Neural progenitor cell (in vitro differentiated cells): ENCODE measurements around the gene LORICRIN. TPM values are rescaled to one million over a fixed set of nuclear protein-coding genes. Genes with fewer than 3 reads are reported as not detected.
"Not testable (repeated sequence)": the region's sequence is repeated elsewhere in the genome, so short reads cannot be mapped to it uniquely, and the experiment has no call there.

Source experiments
- DNase-seq: peaks from one replicate; pipeline ENCODE4 v3.0.0-alpha.2; 2016; ENCODE audit warnings: low spot score
- H2AFZ ChIP-seq: fragments of 200-600 bp; sonication (generic); replicated peaks from 2 replicates; pipeline ENCODE4 v1.6.1; 2016; ENCODE audit warnings: antibody characterized with exemption
- H3F3A ChIP-seq: fragments of 200-600 bp; sonication (generic); 2 replicates; pipeline ENCODE4 v1.6.1; 2016; ENCODE audit warnings: antibody characterized with exemption, low read depth
- H3K27ac ChIP-seq: fragments of 200-600 bp; sonication (generic); 2 replicates; pipeline ENCODE4 v1.5.1; 2016; ENCODE audit warnings: mild to moderate bottlenecking
- H3K27me3 ChIP-seq: fragments of 200-600 bp; sonication (generic); 2 replicates; pipeline ENCODE4 v1.6.1; 2016; ENCODE audit warnings: mild to moderate bottlenecking, moderate library complexity
- H3K36me3 ChIP-seq: fragments of 200-600 bp; sonication (generic); 2 replicates; pipeline ENCODE4 v1.5.1; 2016
- H3K4me1 ChIP-seq: fragments of 200-600 bp; sonication (generic); 2 replicates; pipeline ENCODE4 v1.6.1; 2016; ENCODE audit warnings: mixed run types
- H3K4me2 ChIP-seq: fragments of 200-600 bp; sonication (generic); 2 replicates; pipeline ENCODE4 v1.6.1; 2016
- H3K4me3 ChIP-seq: fragments of 200-600 bp; sonication (generic); 2 replicates; pipeline ENCODE4 v1.5.1; 2016
- H3K79me2 ChIP-seq: fragments of 200-600 bp; sonication (generic); 2 replicates; pipeline ENCODE4 v1.6.1; 2016; ENCODE audit warnings: low read depth
- H3K9ac ChIP-seq: fragments of 200-600 bp; sonication (generic); 2 replicates; pipeline ENCODE4 v1.6.1; 2016
- H3K9me3 ChIP-seq: fragments of 200-600 bp; sonication (generic); 2 replicates; pipeline ENCODE4 v1.5.1; 2016; ENCODE audit warnings: low read depth
- H4K20me1 ChIP-seq: fragments of 200-600 bp; sonication (generic); 2 replicates; pipeline ENCODE4 v1.6.1; 2016; ENCODE audit warnings: low read depth
- H3K27ac Mint-ChIP-seq: 3 replicates; pipeline ENCODE4 v1.8.0; 2021; ENCODE audit warnings: mixed read lengths
- H3K27me3 Mint-ChIP-seq: 2 replicates; pipeline ENCODE4 v1.8.0; 2022; ENCODE audit warnings: low read depth, mild to moderate bottlenecking, inconsistent platforms, moderate library complexity, mixed read lengths; ENCODE audit not compliant: insufficient read depth
- H3K36me3 Mint-ChIP-seq: 3 replicates; pipeline ENCODE4 v1.8.0; 2021; ENCODE audit warnings: mixed read lengths
- H3K4me1 Mint-ChIP-seq: 3 replicates; pipeline ENCODE4 v1.8.0; 2021; ENCODE audit warnings: mixed read lengths
- H3K4me3 Mint-ChIP-seq: 3 replicates; pipeline ENCODE4 v1.8.0; 2021; ENCODE audit warnings: mild to moderate bottlenecking, moderate library complexity, mixed read lengths
- H3K9me3 Mint-ChIP-seq: 3 replicates; pipeline ENCODE4 v1.8.0; 2020; ENCODE audit warnings: mixed read lengths
- EZH2 ChIP-seq: fragments of 200-600 bp; sonication (generic); IDR thresholded peaks from 2 replicates; pipeline ENCODE4 v1.6.1; 2017; ENCODE audit warnings: antibody characterized with exemption, mild to moderate bottlenecking, moderate library complexity
- EZH2phosphoT487 ChIP-seq: fragments of 200-600 bp; sonication (generic); IDR thresholded peaks from 2 replicates; pipeline ENCODE4 v1.6.1; 2017; ENCODE audit warnings: antibody characterized with exemption
- total RNA-seq: library from RNA; depleted of rRNA; stranded (reverse); fragments of >200 nt; gene quantifications from 2 replicates; pipeline ENCODE4 v1.2.3, GENCODE V29; 2015; ENCODE audit warnings: low replicate concordance
- TF ChIP-seq, protein P1 (sequence below): fragments of 200-600 bp; sonication (generic); IDR thresholded peaks from 2 replicates; pipeline ENCODE4 v1.5.1; 2017; ENCODE audit warnings: antibody characterized with exemption, mild to moderate bottlenecking

LORICRIN gene
- total RNA-seq, 1 donor from 2014 or later, result not detected

DNA sequence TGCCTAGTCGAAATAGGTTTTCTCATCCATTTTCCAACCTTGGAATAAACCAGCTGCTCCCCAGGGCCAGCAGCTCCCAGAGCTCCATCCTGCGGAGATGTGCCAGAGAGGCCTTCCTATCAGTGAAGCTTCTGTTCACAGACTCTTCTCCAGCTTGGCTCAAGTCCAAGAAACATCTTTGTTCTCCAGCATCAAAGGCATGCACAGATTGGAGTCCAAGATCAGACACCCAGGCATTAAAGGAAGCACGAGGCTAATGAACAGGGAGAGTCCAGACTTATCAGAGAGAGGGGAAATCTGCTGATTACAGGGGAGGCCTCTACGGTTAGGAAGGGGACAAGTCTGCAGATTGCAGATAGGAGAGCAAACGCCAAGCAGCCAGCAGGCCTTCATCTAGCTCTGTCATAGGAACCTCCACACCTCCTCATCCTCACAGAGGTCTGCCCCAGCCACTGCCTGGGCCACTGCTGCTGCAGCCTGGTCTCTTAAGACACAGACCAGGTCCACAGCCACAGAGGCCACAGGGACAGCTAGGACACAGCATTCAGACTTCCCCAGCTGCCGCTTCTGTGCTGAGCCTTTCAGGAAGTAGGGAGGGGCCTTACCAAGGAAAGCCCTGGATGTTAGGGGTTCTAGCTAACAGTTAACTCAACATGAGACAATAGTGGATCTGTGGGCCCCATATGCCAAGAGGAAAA, 38.7 kb upstream of the LORICRIN start:
- H3K27me3 Mint-ChIP-seq, result peaks cover 9% of the 10 kb centered on the region
- no peaks in the 10 kb centered on the region for H3K4me1 ChIP-seq
- H3K27ac Mint-ChIP-seq, result peak overlapping the region; percentile 11

DNA sequence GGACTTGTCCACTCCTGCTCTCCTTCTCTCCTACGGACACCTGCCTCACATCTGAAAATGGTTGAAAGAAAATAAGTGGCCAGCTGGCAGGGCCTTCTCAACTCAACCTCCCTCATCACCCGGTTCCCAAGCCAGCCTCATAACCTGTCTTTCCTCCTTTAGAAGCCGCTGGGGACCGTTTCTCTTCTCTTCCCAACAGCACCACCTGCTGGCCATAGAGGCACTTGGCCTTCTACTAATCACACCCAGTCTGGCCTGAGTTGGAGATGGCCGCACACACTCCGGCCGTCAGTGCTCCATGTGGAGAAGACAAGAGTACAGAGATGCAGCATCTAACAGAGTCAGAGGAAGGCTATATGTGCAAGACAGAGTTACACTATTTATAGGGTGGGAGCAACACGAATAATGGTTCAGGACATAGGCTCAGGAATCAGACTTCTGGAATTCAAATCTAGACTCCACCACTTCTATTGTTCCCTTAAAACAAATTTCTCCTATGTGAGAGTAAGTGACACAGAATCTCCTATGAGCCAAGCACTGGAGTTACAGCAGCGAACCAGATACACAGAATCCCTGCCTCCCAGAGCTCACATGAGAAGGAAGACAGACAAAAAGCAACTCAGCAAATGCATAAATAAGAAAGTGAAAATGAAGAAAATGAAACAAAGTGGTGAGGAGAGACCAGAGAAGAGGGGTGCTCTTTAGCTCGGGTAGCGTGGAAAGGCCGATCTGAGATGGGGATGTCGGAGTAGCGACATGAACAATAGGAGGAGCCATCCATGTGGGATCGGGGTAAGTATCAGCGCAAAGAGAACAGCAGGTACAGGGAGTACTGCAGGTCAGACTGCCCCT, 36.2 kb upstream of the LORICRIN start:
- not testable (repeated sequence) for H3K36me3 Mint-ChIP-seq, H4K20me1 ChIP-seq, H3K27ac ChIP-seq, H3K4me3 Mint-ChIP-seq, H3K36me3 ChIP-seq, H3K4me1 ChIP-seq, H3K4me3 ChIP-seq, H3K27me3 Mint-ChIP-seq, H3K27ac Mint-ChIP-seq, H2AFZ ChIP-seq, H3K9me3 ChIP-seq, H3F3A ChIP-seq, H3K27me3 ChIP-seq, H3K9ac ChIP-seq, H3K4me1 Mint-ChIP-seq, H3K4me2 ChIP-seq, H3K79me2 ChIP-seq, H3K9me3 Mint-ChIP-seq
- TF ChIP-seq, protein P1, sequence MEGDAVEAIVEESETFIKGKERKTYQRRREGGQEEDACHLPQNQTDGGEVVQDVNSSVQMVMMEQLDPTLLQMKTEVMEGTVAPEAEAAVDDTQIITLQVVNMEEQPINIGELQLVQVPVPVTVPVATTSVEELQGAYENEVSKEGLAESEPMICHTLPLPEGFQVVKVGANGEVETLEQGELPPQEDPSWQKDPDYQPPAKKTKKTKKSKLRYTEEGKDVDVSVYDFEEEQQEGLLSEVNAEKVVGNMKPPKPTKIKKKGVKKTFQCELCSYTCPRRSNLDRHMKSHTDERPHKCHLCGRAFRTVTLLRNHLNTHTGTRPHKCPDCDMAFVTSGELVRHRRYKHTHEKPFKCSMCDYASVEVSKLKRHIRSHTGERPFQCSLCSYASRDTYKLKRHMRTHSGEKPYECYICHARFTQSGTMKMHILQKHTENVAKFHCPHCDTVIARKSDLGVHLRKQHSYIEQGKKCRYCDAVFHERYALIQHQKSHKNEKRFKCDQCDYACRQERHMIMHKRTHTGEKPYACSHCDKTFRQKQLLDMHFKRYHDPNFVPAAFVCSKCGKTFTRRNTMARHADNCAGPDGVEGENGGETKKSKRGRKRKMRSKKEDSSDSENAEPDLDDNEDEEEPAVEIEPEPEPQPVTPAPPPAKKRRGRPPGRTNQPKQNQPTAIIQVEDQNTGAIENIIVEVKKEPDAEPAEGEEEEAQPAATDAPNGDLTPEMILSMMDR, result peak; percentile 54
- peak; percentile 52 for DNase-seq

More for the DNA sequence above, 38.7 kb upstream of the LORICRIN start:
- Histone ChIP-seq H4K20me1 (no peaks in the 10 kb centered on the region), H3F3A (no peaks in the 10 kb centered on the region), H3K9ac (no peak overlapping the region), H3K9me3 (no peaks in the 10 kb centered on the region), H3K27ac (no peak overlapping the region), H2AFZ (no peak overlapping the region), H3K79me2 (no peaks in the 10 kb centered on the region), H3K4me2 (no peak overlapping the region), H3K27me3 (no peaks in the 10 kb centered on the region), H3K4me3 (no peak overlapping the region), H3K36me3 (no peaks in the 10 kb centered on the region)
- DNase-seq, result no peak
- H3K9me3 Mint-ChIP-seq, result no peaks in the 10 kb centered on the region
- TF ChIP-seq, protein P1, result no peak
- TF ChIP-seq EZH2 (no peak), EZH2phosphoT487 (no peak)
- no peaks in the 10 kb centered on the region for H3K4me1 Mint-ChIP-seq
- H3K36me3 Mint-ChIP-seq, result no peaks in the 10 kb centered on the region
- no peak overlapping the region for H3K4me3 Mint-ChIP-seq

DNA sequence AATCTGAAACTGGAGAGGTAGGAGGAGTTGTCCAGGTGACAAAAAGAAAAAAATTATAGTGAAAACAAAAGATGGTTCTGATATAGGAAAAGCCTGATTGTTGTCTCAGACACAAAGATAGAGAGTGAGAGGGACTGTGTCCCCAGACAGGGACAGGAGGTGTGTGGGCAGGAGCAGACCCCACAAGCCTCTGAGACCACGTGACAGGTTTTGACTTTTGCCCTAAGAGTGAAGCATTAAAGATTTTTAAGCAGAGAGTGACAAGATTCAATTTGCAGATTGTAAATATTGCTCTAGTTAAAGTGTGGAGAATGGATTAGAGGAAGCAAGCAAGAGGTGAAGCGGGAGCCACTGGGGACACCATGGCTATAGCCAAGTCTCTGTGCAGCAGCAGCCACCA, 31.7 kb upstream of the LORICRIN start:
- Histone ChIP-seq H3K27me3 (no peaks in the 10 kb centered on the region), H3K4me2 (no peak overlapping the region), H3K79me2 (no peaks in the 10 kb centered on the region), H3F3A (no peaks in the 10 kb centered on the region), H3K36me3 (no peaks in the 10 kb centered on the region), H4K20me1 (no peaks in the 10 kb centered on the region), H3K9ac (no peak overlapping the region), H3K9me3 (peaks cover 3% of the 10 kb centered on the region), H3K4me1 (no peaks in the 10 kb centered on the region), H3K27ac (no peak overlapping the region), H3K4me3 (no peak overlapping the region), H2AFZ (no peak overlapping the region)
- Mint-ChIP-seq H3K9me3 (no peaks in the 10 kb centered on the region), H3K27me3 (peaks cover 2% of the 10 kb centered on the region), H3K27ac (no peak overlapping the region), H3K4me1 (no peaks in the 10 kb centered on the region), H3K36me3 (no peaks in the 10 kb centered on the region), H3K4me3 (no peak overlapping the region)
- no peak for DNase-seq
- TF ChIP-seq EZH2phosphoT487, result no peak
- TF ChIP-seq, protein P1, result no peak
- TF ChIP-seq EZH2, result no peak
